IPS DF 4.7 (cell line): Measurements from ENCODE around the gene ZMIZ2.
A peak's percentile ranks its signal among the peaks of the same experiment; 100 is the strongest.
"Not testable (repeated sequence)": the region's sequence is repeated elsewhere in the genome, so short reads cannot be mapped to it uniquely, and the experiment has no call there.

Source experiments
- DNase-seq: peaks from one replicate; pipeline ENCODE4 v3.0.0-alpha.2; 2013; ENCODE audit warnings: low spot score; ENCODE audit errors: extremely low read depth

The ZMIZ2 gene

DNA sequence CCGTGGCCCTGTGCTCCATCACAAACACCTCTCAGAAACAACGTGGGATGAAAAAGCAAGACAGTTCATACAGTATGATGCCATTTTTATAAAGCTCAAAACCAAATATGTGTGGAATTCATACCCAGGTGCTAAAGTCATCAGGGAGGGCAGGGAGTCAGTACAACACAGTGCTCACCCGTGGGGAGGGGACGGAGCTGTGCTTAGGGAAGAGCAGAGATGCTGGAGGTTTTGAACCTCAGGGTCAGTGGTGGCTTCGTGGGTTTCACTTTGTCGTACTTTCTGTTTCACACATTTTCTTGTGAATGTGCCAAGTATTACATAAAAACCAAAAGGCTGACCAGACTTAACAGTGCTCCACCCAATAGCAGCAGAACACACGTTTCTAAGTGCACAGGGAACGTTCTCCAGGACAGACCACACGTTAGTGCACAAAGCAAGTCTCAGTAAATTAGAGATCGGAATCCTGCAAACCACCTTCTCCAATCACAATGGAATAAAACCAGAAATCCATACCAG, 21.2 kb downstream of the ZMIZ2 start:
- DNase-seq: no peak

DNA sequence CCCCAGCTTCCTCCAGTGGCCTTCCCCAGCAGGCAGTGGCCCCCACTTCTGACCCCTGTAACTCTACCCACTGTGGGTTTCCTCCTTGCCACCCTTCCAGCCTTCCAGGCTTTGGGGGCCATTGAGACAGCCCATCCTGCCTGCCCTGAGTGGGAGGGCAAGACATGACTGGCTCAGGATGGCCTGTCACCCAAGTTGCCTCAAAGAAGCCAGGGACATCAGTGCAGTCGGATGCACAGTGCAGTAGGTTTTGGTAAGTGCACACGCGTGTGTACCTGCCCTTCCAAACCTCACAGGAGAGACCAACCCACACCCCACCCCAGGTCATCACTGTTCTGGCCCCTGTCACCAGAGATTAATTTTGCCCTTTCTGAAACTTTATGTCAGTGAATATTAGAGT, 22.7 kb downstream of the ZMIZ2 start:
- DNase-seq: no peak

DNA sequence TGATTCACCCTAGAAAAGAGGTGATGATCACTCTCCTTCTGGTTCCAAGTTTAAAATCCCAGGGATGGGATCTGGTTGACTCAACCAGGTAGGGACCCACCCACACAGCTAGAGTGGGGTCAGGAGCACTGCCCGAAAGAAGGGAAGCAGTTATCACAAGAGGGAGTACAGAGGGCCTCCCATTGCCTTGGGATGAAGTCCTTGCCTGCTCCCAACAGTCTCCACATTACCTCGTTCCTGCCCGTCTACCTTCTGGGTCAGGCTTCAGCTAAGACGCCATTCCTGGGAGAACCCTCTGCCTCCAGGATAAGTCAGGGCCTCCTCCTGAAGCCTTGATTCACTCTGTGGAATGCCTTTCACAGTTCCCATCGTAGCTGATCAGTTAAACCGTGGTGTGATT, 23.8 kb downstream of the ZMIZ2 start:
- DNase-seq: no peak

DNA sequence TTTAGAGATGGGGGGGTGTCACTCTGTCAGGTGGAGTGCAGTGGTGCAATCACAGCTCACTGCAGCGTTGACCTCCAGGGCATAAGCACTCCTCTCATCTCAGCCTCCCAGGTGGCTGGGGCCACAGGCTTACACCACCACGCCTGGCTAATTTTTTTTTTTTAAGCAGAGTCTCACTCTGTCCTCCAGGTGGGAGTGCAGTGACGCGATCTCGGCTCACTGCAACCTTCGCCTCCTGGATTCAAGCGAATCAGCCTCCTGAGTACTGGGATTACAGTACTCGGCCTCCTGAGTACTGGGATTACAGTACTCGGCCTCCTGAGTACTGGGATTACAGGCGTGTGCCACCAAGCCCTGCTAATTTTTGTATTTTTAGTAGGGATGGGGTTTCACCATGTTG, 24.2 kb downstream of the ZMIZ2 start:
- no peak for DNase-seq

DNA sequence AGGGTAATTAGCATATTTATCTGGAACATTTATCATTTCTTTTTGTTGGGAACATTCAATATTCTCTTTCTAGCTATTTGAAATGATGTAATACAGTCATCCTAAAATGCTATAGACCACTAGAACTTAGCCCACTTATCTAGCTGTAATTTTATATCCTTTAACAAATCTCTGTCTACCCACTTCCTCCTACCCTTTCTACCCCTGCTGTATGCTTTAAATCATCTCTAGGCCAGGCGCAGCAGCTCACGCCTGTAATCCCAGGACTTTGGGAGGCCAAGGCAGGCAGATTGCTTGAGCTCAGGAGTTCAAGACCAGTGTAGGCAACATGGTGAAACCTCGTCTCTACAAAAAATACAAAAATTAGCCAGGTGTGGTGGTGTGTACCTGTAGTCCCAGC, 25.8 kb downstream of the ZMIZ2 start:
- DNase-seq: not testable (repeated sequence)

DNA sequence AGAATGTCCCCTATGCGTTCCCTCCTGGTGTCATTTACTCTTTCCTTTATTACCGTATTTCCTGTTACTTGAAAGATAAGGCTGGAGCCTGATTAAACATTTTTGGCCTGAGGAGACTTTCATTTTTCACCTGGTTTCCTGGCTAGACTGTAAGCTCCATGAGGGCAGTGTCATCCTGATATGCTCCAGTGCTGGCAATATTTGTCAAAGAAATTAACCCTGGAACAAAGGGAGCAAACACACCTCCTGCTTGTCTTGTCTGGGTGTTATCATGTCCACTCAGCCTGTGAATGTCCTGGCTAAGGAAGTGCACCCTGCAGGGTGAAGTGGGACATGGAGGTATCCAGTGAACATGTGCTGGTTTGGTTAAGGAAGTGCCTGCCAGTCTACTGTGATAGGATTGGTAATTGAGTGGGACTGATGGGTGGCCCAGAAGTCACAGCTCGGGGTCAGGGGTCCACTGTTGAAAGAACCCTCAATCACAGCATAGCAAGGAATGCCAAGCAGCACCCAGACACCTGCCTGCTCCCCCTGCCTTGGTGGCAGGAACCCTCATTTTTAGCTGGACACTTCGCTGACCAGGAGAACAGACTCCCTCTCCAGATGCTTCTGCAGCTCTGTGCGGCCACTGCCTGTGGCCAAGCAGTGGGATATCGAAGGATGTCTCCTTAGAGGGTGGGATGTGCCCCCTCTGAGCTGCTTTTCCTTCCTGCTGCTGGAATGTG, 26.9 kb downstream of the ZMIZ2 start:
- no peak for DNase-seq

DNA sequence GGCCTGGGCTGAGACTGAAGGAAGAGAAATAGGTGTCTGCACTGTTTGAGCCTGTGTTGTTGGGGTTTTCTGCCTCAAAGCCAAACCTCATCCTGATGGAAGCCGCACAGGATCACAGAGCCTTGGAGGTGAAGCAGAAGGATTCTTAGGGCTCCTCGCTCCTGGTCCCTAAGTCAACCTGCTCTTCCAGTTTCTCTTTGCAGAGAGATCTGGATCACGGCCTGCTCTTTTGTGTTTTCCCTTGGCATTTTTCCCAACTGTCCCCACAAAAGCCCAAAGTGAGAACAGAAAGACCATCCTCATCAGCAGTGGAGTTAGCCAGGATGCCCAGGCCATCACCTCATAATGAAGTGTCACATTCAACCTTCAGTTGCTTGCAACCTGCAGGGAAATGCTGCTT, 27.6 kb downstream of the ZMIZ2 start:
- no peak for DNase-seq

DNA sequence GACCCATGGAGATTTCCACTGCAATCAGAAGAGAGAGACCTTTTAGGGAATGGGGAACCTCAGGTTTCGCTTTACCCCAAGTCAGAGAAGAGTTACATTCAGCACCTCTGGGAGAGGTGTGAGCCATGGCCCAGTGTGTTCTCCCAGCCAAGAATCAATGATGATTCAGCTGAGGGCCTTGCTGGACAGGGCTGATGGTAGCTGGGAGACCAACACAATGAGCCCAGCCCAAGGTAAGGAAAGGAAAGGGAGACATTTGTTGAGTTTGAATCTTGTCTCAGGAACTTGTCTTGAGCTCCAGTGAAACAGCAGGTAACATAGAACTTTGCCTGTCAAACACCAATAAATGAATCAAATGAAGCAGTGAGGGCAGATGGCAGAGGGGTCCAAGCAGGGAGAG, 33.8 kb downstream of the ZMIZ2 start:
- DNase-seq: no peak

DNA sequence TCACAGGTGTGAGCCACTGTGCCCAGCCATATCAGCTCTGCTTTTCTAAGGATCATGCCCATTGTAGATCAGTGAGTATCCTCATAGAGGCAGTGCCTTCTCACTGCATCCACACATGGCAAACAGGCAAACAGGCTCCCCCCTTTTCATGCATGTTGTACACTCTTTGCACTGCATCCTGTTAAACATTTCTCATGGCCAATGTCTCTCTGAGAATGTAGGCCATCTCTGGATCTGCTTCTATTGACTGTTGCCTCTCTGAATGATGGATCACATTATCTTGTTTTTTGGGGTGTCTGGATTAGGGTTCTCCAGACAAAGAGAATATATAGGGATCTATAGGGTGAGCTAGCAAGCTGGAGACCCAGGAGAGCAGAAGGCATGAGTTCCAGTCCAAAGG, 34.8 kb downstream of the ZMIZ2 start:
- no peak for DNase-seq

DNA sequence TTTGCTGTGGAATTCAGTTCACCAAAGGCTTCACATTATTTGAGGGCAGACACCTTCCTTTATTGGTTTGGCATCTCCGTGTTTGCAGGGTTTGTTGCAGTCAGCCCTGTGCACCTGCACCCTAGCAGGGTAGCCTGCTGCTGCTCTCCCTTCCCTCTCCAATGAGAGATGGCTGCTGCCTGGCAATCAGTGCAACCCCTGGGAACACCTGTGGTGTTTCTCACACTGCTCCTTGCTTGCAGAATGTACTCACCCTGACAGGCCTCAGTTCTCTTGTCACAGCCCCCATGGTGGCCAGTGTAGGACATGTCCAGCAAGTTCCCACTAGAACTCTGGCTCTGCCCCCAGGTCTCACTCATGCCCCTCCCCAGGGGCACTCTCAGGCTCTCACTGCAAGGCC, 35.7 kb downstream of the ZMIZ2 start:
- DNase-seq: no peak

DNA sequence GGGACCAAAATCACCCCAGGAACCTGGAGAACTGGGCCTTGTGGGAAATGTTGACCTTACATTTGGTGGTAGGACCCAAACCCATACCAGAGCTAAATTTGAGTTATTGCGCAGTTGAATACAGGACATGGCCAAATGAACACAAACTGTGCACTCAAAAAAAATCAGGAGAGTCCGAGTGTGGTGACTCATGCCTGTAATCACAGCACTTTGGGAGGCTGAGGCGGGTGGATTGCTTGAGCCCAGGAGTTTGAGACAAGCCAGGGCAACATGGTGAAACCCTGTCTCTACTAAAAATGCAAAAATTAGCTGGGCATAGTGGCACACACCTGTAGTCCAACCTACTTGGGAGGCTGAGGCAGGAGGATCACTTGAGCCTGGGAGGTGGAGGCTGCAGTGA, 36.6 kb downstream of the ZMIZ2 start:
- DNase-seq: not testable (repeated sequence)

DNA sequence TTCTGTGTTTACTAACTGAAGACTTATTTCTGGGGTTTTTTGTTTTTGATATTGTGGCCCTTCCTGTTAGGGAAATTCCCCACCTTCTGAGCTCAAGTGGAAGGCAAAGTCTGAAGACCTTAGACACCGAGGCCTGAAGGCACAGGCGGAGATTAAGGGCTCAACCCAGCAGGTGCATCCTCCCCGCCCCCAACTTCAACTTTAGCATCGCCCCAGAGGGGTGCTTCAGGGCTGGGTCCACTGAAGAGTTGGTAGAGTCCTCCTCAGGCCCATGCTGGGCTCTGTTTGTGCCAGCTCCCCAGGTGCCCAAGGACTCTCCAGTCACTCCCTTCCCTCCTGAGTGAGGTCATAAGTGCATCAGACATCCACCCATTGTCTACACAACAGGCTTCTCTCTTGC, 38.4 kb downstream of the ZMIZ2 start:
- DNase-seq: no peak

DNA sequence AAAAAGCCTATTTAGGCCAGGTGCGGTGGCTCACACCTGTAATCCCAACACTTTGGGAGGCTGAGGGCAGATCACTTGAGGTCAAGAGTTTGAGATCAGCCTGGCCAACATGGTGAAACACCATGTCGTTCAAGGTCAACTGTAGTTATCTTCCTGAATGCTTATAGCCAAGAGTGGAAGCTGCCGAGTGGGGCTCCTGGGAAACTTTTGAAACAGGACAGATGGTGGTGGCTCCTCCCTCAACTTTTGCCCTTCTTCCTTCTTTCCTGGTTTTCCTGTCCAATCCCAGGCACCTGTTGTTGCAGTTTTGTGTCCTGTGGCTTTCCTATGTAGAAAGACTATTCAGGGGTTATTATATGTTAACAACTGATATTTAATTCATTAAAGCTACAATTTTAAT, 39.1 kb downstream of the ZMIZ2 start:
- no peak for DNase-seq

DNA sequence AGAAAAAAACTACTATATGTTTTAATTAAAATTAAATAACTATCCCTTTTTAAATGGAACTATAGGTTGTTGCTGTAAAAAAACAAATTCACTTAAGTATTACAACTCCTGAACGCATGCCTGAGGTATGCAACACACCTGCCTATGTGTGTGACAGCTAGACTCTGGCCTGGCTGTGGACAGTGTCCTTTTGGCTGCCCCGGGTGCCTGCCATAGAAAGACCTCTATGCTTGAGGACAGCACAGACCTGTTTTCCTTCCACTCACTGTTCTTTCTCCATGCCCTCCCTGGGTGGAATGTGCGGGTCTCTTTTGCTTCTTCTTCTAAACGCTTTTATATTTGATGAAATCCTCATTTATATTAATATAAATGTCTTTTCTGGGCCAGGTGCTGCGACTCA, 41.3 kb downstream of the ZMIZ2 start:
- no peak for DNase-seq

DNA sequence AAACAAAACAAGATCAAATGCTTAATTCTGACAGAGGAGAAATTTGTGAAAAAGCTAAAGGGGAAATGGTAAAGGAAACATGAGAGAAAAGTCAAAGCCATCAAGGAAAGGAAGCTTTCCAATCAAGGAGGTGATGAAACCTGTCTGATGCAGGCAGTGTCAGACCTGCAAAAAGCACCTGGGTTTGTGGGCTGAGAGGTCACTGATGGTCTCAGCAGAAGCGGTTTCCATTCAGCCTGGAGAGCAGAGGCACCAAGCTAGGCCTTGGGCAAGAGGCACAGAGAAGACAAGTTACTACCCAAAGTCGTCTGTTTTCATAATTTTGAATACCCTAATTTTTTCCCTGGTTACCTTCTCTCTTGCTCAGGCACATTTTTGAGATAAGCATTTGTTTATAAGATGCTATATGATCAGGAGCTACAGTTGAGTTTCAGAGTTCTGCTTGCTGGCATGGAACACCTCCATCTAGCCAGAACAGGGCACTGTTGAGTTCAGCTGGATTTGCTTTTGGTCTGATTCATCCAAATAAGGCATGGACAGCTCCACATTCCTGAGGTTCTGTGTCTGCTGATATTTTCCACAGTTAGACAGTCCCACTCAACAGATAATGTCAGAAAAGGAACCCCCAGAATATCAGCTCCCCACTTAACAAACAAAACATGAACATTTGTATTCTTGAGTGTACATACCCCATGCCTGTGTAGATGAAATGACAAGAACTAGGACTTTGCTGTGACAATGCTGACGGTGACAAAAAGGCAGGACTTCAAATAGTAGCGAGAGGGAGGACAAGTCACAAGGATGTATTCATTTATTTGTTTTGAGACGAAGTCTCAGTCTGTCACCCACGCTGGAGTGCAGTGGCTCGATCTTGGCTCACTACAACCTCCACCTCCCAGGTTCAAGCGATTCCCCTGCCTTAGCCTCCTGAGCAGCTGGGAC, 42.9 kb downstream of the ZMIZ2 start:
- no peak for DNase-seq

DNA sequence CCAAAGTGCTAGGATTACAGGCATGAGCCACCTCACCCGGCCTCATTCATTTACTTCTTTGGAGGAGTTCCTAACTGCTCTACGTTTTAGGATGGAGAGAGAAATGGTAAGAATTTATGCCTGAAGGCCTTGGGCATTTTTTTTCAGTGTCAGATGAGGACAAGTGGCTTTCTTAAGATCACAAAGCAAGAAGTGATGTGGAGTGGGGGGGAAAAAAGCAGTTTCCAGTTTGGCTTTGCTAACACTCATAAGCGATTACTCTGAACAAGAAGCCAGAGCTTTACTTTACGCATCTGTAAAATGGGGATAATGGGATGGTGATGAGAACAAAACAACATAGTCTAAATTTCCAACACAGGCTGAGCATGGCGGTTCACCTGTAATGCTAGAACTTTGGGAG, 45.3 kb downstream of the ZMIZ2 start:
- DNase-seq: no peak

DNA sequence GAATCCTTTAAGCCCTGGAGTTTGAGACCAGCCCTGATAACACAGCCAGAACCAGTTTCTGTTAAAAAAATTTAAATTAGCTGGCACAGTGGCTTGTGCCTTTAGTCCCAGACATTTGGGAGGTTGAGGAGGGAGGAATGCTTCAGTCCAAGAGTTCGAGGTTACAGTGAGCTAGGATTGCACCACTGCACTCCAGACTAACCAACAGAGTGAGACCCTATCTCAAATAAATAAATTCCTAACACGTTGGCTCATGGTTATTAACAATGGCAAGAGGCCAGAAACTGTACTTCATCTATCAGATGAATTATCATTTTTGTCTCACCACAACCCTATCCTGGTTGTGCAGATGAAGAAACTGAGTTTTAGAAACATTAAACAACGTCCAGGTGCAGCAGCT, 45.7 kb downstream of the ZMIZ2 start:
- DNase-seq: no peak

DNA sequence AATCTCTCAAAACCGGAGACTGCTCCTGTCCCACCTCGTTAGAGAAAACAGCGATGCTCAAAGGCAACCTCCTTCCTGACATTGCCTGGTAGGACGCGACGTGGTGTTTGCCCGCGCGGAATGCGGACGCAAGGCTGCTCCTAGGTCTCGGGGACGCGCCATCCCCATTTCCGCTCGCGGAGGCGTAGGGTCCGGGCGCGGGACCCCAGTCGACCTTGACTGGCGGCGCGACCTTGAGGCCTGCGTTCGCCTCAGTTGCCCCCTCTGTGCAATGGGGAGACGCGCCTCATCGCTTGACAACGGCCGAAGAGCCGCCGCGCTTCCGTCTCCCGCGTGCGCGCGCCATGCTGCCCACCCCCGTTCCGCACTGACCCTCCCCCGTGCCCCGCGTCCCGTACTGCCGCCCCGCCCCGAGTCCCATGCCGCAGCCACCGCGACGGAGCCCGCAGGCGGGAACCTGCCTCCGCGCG, 47.4 kb downstream of the ZMIZ2 start:
- no peak for DNase-seq

DNA sequence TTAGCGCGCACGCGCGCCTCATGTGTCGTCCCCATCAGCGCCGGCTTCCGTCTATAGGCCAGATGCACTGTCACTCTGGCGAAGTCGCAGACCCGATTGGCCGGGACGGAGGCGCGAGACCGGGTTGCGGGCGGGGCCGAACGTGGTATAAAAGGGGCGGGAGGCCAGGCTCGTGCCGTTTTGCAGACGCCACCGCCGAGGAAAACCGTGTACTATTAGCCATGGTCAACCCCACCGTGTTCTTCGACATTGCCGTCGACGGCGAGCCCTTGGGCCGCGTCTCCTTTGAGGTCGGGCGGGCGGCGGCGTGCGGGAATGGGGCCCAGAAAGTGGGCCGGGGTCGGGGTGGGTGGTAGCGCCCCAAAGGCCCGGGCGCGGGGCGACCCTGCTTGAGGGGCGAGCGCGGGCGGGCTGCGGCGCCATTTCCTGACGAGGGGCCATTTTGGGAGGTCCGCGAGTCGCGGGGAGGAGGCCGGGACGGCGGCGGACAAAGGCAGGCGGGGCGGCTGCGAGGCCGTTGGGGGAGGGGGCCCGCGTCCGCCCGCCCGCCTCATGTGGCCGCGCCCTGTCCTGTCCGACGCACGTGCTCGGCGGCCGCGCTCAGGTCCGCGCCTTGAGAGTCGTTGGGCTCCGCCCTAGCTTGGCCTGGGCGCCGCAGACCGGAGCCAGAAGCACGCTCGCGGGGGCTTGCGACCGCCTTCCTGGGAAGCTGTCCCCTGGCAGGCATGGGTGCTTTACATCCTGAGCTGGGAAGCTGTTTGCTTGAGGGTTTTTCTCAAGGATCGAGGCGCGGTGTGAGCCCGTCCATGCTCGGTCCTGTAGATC, 48.1 kb downstream of the ZMIZ2 start, which contains the start of gene PPIA:
Gene PPIA (plus strand): TSS at position 178 of the 825 bp plus-strand sequence. CDS start 44 bp downstream, at position 222.
- DNase-seq: peak; percentile 91

DNA sequence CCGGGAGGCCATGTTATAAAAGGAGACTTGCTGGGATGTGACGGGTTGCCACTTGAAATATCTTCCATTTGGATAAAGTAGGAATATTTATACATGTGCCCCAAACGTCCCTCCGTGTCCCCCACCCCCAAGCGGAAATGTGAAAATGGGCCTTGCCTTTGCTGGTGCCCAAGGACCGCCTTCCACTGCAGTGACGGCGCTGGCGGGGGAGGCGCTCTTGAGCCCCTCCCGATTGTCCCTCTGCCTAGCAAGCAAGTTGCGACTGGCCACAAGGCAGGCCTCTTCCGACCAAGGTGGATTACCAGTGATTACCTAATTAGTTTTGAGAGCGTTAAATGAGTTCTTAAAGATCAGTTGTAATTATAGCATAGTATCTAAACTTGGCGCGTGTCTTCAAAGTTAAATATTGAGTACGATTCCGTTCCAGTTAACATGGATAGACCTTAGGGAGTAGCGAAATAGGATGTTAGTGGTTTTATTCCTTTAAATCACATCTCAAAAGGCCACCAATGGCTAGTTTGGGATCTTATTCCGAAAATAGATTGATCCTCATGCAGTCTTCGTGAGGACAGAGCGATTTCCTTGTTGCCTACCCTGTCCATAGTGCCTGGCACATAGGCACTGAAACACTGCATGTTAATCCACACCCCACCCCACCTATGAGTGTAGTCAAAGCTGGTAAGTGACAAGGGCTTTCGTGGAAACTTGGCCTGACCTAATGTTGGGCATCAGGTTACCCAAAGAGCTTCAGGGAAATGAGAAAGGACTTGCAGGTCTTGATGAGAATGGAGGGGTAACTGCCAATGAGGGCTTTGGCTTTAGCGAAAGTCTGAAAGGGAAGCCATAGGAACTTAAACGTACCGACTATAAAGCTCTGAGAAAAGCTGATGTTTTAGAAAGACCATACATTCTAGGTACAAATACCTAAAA, 48.9 kb downstream of the ZMIZ2 start:
- no peak for DNase-seq
